GM18508 (cell line): Measurements from ENCODE around the gene ZC3H13.

Experiments
- ATAC-seq: cut with Tn5 transposase; IDR thresholded peaks from one replicate; pipeline ENCODE4 v1.9.1; 2021; ENCODE audit warnings: moderate number of reproducible peaks; ENCODE audit not compliant: insufficient read depth, unreplicated experiment

Gene ZC3H13

DNA sequence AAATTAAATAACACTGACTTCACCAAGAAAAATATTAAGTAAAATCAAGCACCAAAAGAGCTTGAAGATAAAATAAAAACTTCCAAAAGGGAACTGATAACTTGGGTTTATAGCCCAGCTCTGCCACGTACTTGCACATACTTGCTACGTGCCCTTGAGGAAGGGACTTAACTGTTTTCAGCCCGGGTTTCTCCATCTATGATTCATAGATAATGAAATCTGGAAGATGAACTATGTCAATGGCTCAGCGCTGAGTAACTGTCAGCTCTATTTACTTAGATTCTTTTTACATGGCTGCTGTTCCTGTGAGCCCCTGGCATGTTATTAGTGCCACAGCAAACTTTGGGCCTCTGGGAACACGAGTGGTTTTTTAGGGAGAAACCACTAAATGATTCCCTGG, 9.6 kb upstream of the ZC3H13 start:
- no peak for ATAC-seq

DNA sequence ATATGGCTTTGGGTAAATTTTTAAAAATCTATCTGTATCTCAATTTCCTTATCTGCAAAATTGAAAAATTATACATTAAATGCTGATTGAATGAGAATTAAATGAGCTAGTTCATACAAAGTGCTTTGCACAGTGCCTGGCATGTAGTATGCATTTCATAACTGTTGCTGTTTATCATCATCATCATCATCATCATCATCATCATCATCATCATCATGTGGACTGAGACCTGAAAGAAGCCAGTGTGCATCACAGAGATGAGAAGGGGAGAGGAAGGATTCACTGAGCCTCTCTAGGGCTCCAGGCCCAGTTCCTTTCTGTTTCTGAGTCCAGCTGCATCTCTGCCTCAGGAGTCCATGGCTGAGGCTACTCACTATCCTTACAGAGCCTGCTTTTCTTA, 6.9 kb upstream of the ZC3H13 start:
- ATAC-seq, result no peak

DNA sequence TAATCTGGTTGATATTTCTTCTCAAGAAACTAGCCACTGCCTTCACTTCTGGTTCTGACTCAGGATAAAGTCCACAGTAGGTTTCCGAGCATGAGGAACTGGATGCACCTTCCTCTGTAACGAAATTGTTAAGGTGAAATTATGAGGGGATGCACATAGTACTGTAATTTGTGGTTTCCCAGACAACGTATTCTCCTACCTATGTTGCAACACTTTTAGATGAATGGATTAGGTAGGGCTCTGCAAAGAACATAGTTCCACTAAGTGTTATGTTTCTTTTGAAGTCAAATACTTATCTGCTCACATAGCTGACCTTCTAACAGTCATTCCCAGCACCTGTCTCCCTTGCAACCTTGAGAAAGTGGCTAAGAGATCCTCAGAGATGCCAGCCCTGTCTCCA, 5.7 kb upstream of the ZC3H13 start:
- ATAC-seq, result no peak

DNA sequence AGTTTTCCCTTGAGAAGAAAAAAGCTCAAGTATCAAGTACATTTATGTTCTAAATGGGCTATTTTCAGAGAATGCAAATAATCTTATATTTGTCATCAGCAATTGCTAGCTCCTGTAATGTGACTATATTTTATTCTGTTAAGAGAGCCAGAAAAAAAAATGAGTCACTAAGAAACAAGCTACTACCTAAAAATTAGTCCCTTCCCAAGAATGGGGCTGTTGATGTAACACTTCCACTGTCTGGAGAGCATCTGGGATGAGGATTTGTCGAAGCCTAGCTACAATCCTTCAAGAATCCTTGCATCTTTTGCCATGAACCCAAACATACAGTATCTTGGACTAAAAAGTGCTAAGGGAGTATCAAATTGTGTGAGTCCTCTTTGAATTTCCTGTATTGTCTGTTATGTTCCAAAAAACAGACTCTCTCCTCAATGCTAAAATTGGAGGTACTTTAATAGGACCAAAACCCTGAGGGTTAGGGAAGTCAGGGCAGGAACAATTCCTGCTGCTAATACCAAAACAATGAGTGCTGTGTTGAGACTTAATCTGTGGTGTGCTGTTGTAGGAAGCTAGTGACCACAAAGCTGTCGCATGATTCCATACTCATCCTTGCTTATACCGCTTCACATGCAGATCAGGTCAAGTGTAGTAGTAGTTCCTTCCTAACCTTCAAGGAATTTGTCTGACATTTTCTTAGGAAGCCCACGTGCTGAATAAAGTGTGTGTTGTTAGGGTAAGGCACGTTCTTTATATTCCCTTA, 4.9 kb upstream of the ZC3H13 start:
- no peak for ATAC-seq

DNA sequence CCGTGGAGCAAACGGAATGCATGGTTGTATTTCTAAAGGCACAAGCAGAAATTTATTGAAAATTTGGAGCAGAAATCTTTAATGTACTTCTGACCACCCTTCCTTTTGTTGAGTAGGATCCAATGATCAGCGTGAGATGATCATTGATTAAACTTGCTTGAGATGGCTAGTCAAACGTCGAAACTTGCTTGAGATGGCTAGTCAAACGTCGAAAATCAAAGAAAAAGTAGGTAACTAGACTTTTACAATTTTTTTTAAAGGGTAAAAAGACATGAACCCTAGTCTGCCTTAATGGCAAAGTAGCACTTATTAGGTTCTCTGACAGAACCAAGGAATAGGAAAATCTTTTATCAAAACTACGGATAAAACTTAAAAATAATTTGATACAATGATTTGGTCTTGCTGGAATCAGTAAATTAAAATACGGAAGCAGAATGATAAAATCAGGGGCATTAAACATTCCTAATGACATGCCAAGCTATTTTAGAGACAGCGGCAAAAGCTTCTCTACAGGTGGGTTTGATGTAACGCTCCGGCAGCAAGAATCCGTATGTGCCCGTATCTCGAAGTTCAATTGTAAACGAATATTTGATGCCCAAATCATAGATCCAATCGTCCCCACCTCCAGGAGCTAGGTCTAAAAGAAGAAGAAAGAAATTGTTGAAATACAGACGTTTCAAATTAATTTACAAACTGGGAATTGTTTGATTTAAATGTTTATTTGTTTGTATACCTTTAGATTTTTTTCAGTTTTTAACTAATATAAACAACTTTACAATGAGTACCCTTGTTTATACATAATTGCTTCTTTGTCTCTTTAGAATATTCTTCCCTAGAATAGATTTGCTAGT, 841 bp upstream of the ZC3H13 start:
- no peak for ATAC-seq

DNA sequence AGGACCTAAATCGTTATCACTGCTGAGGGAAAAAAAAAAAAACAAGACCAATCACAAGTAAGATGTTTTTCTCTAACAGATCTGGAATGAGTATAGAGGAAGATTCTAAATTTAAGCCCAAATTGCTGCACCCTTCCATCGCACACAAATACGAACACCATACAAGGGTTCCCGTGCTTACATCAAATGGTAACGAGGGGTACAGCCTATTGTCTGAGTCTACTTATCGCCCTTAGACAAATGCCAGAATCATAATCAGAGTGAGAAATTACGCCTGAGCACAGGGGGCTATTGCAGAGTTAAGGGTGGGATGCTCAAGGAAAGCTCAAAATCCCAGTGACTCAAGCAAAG, 603 bp downstream of the ZC3H13 start:
- ATAC-seq, result peak; percentile 14

DNA sequence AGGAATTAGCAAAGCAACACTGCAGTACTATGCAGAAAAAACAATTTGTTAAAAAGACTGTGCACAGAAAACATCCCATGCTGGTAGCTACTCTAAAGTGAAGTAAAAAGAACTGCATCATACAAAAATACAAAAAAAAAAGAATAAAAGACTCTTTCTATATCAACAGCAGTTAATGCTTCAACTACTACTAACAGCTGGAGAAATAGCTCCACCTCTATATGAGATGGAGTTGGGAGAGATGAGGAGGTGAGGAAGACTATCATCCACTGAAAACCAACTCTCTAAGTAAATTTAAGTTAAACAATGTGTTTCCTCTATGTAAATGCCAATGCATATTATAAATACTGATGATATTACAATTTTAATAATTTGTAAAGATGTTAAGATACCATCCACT, 1.8 kb downstream of the ZC3H13 start:
- ATAC-seq, result no peak

DNA sequence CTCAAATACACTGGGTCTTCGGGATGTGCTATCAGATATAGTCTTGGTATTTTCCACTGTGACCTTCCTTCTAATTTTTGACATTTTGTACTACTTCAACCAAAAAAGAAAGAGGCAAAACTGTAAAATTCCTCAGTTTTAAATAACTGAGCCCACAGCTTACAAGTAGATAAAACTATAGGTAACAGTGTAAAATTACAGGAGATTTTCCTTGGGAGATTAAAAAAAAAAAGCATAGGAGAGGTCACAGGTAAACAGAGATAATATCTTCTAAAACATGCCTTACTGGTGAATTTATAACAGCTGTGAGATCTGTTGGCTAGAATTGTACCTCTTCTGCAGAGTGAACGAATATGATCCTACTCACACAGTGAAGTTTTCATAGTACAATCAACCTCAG, 7.1 kb downstream of the ZC3H13 start:
- ATAC-seq, result no peak

DNA sequence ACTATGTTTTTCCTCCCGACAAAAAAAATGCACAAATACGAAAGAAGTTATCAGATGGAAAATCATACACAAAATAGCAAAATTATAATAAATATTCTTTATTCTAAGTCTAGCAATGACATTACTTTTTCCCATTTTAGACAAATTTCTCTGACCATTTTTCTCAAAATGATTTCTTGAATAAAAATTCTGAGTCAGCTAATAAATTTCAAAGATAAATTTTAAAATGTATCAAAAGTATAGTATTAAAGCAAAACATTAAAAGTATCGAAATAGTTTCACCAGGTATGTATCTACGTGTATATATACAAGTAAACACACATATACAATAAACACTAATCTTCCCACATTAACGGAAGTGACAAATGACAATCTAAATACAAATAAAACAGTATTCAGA, 8.9 kb downstream of the ZC3H13 start:
- no peak for ATAC-seq

DNA sequence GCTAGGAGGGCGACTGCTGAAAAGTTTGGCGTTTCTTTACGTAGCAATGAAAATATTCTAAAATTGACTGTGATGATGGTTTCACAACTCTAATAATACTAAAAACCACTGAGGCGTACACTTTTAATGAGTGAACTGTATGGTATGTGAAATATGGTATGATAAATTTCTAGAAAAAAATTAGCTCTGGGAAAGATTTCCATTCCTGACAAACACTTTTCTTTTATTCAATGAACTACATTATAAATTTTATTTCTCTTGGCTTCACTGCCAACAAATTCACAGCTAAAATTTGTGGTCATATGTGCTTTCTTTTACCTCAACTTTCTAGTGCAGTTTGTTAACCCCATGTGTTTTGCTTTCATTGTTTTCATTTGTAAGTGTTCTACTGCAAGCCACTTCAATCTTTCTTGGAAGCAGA, 11.1 kb downstream of the ZC3H13 start:
- no peak for ATAC-seq

DNA sequence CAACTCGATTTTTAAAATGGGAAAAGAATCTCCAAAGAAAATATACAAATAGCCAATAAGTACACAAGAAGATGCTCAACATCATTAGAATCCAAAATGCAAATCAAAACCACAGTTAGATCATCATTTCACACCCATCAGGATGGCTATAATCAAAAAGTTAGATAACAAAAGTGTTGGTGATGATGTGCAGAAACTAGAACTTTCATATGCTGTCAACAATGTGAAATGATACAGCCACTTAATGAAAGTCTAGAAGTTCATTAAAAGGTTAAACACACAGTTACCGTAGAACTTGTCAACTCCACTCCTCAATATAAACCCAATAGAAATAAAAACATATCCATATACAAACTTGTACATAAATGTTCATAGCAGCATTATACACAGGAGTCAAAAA, 11.8 kb downstream of the ZC3H13 start:
- no peak for ATAC-seq

DNA sequence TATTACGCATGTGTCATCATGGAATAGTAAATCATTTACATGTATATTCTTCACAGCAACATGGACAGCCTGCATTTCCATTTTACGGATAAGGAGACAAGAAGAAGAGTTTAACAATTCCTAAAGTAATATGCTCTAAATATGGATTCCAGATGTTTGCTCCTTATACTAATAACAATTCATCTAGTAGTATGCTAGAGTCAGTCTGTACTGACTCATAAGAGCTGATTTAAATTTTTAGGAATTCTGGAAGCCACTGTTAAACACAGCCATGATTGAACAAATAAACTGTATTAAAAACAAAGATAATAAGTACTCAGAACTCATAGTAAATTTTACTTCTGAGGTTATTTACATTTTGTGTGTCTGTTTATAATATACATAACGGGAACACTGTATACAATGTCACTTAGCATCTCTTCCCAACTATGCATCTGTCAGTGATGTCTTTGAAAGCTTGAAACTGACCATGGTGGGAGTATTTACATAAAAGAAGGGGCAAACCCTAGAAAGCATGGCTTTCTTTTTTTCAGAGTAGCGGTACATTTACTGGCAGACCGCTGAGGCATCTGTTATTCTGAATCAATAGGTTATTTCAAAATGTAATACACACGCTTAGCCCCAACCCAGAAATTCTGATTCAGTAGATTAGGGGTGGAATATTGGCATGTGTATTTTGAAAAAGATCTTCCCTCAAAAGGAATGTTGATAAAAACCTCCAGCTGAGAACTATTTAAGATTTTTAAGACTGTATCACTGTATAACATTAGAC, 12.9 kb downstream of the ZC3H13 start:
- ATAC-seq, result no peak

DNA sequence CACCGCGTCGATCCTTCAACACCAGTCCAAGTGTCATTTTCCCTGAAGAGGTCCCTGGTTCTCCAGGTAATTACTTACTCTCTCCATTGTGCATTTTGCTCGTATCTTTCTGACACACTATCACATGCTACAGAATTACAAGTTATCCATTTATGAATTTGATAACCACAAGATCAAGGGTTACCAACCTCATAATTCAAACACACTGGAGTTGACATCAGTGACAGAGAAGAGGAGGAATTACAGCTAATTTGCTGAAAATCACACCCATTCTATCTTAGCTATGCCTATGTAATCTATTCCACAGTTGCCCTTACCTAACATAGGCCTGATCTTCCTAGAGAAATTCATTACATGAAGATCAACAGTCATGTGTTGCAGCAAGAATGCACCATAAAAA, 14.2 kb downstream of the ZC3H13 start:
- ATAC-seq, result no peak

DNA sequence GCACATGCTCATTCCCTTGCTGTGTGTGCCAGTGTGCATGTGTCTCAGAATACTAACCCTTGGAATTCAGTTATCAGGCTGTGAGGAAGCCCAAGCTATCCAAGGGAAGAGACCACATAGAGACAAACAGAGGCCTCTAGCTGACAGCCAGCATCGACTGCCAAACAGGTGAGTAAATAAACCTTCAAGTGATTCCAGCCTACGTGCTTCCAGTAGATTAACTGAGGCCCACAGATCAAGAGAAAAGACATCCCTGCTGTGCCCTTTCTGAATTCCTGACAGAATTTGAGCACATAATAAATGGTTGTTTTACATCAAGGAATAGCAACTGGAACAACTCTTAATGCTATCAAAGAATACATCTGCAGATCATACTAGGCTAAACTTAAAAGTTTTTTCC, 17.5 kb downstream of the ZC3H13 start:
- ATAC-seq, result no peak

DNA sequence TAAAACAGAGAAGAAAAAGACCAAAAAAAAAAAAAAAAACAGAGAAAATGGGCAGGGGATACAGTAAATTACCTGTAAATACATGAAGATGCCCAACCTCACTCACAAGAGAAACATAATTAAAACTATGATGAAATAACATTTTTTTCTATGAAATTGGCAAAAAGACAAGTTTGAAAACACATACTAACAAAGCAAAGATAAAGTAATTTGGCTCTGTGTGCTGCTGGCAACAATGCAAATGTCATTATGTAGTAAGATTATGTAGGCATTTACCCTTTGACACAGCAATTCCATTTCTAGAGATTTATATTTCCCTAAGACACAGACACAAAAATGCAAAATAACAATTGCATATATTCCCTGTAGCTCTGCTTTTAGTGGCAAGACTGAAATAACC, 20.2 kb downstream of the ZC3H13 start:
- no peak for ATAC-seq

DNA sequence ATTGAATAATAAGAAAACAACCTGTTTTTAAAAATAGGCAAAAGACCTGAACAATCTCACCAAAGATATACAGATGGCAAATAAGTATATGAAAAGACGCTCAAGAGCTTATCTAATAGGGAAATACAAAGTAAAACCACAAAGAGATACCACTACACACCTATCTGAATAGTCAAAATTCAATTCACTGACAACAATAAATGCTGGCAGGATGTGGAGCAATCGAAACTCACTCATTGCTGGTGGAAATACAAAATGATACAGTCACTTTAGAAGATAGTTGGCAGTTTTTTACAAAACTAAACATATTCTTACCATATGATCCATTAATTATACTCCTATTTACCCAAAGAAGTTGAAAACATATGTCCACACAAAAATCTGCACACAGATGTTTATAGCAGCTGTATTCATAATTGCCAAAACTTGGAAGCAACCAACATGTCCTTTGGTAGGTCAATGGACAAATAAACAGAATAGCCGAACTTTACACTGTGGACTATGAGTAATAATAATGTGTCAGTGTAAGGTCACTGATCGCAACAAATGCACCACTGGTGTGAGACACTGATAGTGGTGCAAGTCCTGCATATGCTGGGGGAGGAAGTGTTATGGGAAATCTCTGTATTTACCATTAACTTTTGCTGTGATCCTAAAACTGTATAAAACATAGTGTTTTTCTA, 20.8 kb downstream of the ZC3H13 start:
- ATAC-seq, result no peak

DNA sequence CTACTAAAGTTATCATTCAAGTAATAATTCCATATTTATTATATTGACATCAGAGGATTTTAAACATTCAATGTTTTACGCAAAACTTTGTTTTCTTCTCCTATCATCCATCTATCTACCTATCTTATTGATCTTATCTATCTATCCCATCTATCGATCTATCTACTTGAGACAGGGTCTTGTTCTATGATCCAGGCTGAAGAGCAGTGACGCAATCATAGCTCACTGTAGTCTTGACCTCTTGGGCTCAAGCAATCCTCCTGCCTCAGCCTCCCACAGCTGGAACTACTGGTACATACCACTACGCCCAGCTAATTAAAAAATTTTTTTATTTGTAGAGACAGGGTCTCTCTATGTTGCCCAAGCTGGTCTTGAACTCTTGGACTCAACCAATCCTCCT, 27.4 kb downstream of the ZC3H13 start:
- ATAC-seq, result no peak

DNA sequence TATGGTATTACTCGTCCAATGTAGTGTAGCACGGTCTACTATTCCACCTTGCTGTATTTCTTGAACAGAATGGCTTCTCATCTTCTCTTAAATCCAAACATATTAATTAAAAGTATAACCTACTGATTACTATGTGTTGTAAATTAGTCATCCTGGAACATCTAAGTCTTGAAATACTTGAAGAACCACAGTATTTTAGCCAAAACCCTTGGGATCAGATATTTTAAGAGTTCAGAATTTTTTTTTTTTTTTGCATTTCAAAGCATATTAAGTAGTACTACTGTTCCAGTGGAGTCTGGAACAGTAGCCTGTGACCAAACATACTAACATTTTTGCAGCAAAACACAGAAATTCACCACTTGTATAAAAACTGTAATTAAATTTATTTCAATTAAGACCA, 30.1 kb downstream of the ZC3H13 start:
- no peak for ATAC-seq

DNA sequence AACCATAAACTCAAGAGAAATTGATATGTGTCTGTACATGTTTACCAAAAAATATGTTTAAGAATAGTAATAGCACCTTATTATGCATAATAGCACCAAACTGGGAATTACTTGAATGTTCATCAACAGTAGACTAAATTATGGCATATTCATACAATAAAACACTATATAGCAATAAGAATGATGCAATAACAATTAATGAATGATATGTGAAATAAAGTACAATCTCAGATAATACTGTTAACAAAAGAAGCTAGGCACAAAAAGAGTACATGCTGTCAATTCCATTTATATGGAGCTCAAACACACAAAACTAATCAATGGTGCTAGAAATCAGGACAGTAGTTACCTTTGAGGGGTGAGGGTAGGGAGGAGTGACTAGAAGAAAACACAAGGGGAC, 36.3 kb downstream of the ZC3H13 start:
- ATAC-seq, result no peak

DNA sequence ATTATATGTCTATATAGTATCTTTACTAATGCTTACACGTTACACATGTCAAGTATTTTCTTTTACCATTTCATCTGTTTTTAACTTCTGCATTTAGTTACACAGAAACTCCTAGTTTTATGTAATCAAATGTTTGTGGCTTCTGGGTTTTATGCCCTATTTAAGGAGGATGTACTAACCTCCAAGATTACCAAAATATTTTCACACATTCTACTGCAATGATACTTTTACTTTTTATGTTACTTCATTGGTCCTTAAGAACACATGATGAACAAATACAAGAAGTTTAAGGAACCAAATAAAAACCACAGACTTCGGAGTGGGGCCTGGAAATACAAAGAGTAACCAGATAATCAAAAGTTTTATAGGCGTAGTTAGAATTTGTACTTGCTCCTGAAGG, 37.2 kb downstream of the ZC3H13 start:
- no peak for ATAC-seq

DNA sequence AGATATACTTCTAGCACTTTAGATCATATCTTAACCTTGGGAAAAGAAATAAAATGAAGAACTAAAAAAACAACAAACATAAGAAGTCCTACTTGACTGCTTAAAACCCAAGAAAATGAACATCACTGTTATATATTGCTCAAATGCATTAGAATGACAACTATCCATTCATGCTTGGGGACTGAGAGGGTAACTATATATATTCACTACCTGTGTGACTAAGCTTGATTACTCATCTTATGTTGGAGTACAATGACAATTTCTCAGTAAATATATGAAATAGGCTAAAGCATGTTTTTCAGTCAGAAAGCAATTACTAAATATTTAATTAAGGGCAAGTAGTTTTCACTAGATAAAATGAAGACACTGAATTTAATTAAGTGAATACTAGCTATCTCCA, 40.1 kb downstream of the ZC3H13 start:
- ATAC-seq, result no peak
